ENCODE results near the gene NNMT.

Gene NNMT

DNA sequence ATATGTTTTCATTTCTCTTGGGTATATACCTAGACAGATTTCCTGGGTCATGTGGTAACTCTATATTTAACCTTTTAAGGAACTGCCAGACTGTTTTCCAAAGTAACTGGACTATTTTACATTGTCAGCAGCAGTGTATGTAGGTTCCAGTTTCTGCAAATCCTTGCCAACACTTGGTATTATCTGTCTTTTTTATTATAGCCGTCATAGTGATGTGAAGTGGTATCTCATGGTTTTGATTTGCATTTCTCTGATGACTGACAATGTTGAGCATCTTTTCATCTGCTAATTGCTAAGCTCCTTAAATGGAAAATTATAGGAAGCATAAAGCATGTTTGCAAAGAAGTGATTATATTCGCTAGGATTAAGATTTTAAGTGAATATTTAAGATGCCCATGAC is 13.9 kb downstream of the NNMT start:
- no peak for DNase-seq (ENCODE audit: low spot score)
- no peak for TF ChIP-seq CTCF (IDR thresholded peaks at IDR 0.05; ENCODE audit: extremely low read depth, missing control alignments)

GRCh38 chr11:114311946-114312345 is 15.7 kb downstream of the NNMT start:
- no peak for TF ChIP-seq CTCF (IDR thresholded peaks at IDR 0.05; ENCODE audit: extremely low read depth, missing control alignments)
- no peak for DNase-seq (ENCODE audit: low spot score)

- TF ChIP-seq CTCF (IDR thresholded peaks at IDR 0.05; ENCODE audit: extremely low read depth, missing control alignments): no peak
- no peak for DNase-seq (ENCODE audit: low spot score)
Observed at GRCh38 chr11:114314096-114314495, 17.9 kb downstream of the NNMT start.

DNA sequence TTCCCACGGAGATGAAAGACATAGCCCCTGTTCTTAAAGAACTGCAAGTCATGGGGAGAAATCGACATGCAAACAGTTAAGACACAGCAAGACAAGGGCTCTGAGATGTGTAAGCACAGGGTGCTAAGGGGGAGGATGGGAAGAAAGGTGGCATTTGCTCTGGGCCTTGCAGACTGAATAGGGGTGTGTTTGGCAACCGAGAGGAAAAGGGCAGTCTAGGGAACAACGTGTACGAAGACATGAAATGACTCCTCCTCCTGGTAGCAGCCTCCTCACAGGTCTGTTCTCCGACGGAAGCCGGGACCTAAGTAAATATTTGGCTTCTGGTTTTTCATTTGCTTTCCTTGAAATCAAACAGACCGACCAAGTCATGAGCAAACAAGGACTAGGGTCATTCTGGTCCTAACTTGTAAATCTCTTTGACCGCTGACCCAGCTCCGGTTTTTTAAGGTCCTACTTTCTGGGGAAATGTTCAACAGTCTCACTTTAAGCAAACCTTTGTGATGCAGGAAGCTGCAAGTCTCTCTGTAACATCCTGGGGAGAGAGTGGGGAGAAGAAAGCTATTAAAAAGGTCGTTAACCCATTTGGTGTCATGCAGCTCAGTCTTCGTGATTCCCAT is 19.7 kb downstream of the NNMT start:
- no peak for DNase-seq (ENCODE audit: low spot score)
- TF ChIP-seq CTCF (IDR thresholded peaks at IDR 0.05; ENCODE audit: extremely low read depth, missing control alignments): no peak

DNA sequence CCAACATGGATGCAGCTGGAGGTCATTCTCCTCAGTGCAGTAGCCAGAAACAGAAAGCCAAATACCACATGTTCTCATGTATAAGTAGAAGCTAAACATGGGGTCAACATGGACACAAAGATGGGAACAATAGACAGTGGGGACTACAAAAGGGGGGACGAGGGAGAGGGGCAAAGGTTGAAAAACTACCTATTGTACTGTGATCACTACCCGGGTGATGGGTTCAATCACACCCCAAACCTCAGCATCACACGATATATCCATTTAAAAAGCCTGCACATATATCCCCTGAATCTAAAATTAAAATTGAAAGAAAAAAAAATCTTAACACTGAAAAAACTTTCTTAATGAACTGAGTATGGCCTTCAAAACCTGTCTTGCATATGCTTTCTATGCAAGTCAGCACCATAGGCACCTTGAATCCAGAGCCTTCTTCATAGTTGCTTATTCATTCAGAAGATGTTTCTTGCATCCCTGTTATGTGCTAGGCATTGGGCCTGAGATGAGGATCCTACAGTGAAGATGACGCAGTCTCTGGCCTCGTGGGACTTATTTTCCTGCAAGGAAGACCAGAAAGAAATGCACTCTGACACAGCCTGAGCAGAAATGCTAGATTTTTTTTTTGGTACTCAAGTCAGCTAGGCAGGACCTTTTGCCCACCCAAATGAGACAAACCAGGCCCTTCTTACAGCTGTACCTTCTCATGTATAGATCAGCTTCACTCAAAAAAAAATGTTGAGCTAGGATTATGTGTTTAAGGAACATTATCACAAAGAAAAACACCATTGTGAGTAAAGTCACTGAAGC is 21.0 kb downstream of the NNMT start:
- DNase-seq (ENCODE audit: low spot score): no peak
- TF ChIP-seq CTCF (IDR thresholded peaks at IDR 0.05; ENCODE audit: extremely low read depth, missing control alignments): no peak

DNA sequence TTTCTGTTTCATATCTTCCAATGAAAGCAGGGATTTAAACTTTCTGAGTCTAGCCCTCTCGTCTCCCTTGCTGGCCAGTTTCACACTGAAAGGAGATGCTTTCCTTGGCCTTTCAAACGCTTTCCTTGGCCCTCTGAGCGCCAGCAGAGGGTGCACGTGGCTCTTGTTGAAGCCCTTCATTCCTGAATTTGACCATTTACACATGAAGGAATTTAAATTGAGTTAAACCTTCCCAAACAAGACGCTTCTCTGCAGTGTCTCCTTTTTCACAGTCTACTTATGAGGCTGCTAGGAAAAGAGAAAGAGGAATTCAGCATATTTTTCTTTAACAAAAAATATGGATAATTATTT is 21.6 kb downstream of the NNMT start:
- DNase-seq (ENCODE audit: low spot score): no peak
- no peak for TF ChIP-seq CTCF (IDR thresholded peaks at IDR 0.05; ENCODE audit: extremely low read depth, missing control alignments)

GRCh38 chr11:114318361-114318760 is 22.2 kb downstream of the NNMT start:
- no peak for TF ChIP-seq CTCF (IDR thresholded peaks at IDR 0.05; ENCODE audit: extremely low read depth, missing control alignments)
- DNase-seq (ENCODE audit: low spot score): no peak
